IPS DF 6.9 (cell line): ENCODE measurements around the gene DNAJA3.
"Not testable (repeated sequence)": the region's sequence is repeated elsewhere in the genome, so short reads cannot be mapped to it uniquely, and the experiment has no call there.

ENCODE experiments used
- DNase-seq: peaks from one replicate; pipeline ENCODE4 v3.0.0-alpha.2; 2013; ENCODE audit warnings: low read depth, low spot score
- H3K27ac ChIP-seq: one replicate; pipeline ENCODE4 v1.5.1; 2013; ENCODE audit warnings: low read length, control low read depth
- H3K27me3 ChIP-seq: 2 replicates; pipeline ENCODE4 v1.6.1; 2013; ENCODE audit warnings: mild to moderate bottlenecking, low read length; ENCODE audit not compliant: control insufficient read depth, insufficient read depth
- H3K36me3 ChIP-seq: 2 replicates; pipeline ENCODE4 v1.6.1; 2013; ENCODE audit warnings: low read length; ENCODE audit not compliant: control insufficient read depth, insufficient read depth
- H3K4me1 ChIP-seq: 2 replicates; pipeline ENCODE4 v1.6.1; 2013; ENCODE audit warnings: low read length; ENCODE audit not compliant: control insufficient read depth, insufficient read depth
- H3K4me3 ChIP-seq: 2 replicates; pipeline ENCODE4 v1.5.1; 2013; ENCODE audit warnings: mild to moderate bottlenecking, low read length
- H3K9me3 ChIP-seq: 2 replicates; pipeline ENCODE4 v1.6.1; 2013; ENCODE audit warnings: low read length, inconsistent platforms; ENCODE audit not compliant: control insufficient read depth, insufficient read depth
- WGBS: extraction: QIAGEN DNeasy Blood & Tissue Kit; methylation state at CpG from one replicate; pipeline ENCODE4 v1.1.7; 2013; ENCODE audit warnings: mixed read lengths, missing lambda C conversion rate; ENCODE audit not compliant: insufficient read length, insufficient coverage; 5-methylcytosine and 5-hydroxymethylcytosine counted together

DNAJA3 gene

GRCh38 chr16:4388271-4389021, 37.2 kb upstream of the DNAJA3 start:
- DNase-seq, result no peak
- Histone ChIP-seq H3K4me1 (peaks cover 30% of the 10 kb centered on the region), H3K9me3 (no peaks in the 10 kb centered on the region), H3K4me3 (no peak overlapping the region), H3K36me3 (no peaks in the 10 kb centered on the region; the same call in 1 of the 2 replicates), H3K27me3 (no peaks in the 10 kb centered on the region), H3K27ac (no peak overlapping the region)
- no CpG with 5 or more reads among the region's 19 CpGs for WGBS

GRCh38 chr16:4389051-4389955, 36.4 kb upstream of the DNAJA3 start:
- H3K27me3 ChIP-seq, result no peaks in the 10 kb centered on the region
- H3K4me1 ChIP-seq, result peaks cover 30% of the 10 kb centered on the region
- DNase-seq, result no peak
- H3K9me3 ChIP-seq, result no peaks in the 10 kb centered on the region
- H3K27ac ChIP-seq, result no peak overlapping the region
- WGBS, result no CpG with 5 or more reads among the region's 27 CpGs
- no peak overlapping the region for H3K4me3 ChIP-seq
- no peaks in the 10 kb centered on the region; the same call in 1 of the 2 replicates for H3K36me3 ChIP-seq

GRCh38 chr16:4390266-4391260, 35.1 kb upstream of the DNAJA3 start:
- H3K4me3 ChIP-seq, result no peak overlapping the region
- peaks cover 30% of the 10 kb centered on the region for H3K4me1 ChIP-seq
- WGBS, result no CpG with 5 or more reads among the region's 18 CpGs
- no peak for DNase-seq
- no peaks in the 10 kb centered on the region for H3K9me3 ChIP-seq
- H3K27ac ChIP-seq, result no peak overlapping the region
- H3K27me3 ChIP-seq, result no peaks in the 10 kb centered on the region
- H3K36me3 ChIP-seq, result no peaks in the 10 kb centered on the region; the same call in 1 of the 2 replicates

GRCh38 chr16:4391631-4392381, 33.9 kb upstream of the DNAJA3 start:
- no peak for DNase-seq
- WGBS, result no CpG with 5 or more reads among the region's 22 CpGs
- Histone ChIP-seq H3K9me3 (no peaks in the 10 kb centered on the region), H3K36me3 (no peaks in the 10 kb centered on the region), H3K27ac (peak overlapping the region; percentile 84), H3K27me3 (no peaks in the 10 kb centered on the region), H3K4me1 (peaks cover 30% of the 10 kb centered on the region), H3K4me3 (no peak overlapping the region)

DNA sequence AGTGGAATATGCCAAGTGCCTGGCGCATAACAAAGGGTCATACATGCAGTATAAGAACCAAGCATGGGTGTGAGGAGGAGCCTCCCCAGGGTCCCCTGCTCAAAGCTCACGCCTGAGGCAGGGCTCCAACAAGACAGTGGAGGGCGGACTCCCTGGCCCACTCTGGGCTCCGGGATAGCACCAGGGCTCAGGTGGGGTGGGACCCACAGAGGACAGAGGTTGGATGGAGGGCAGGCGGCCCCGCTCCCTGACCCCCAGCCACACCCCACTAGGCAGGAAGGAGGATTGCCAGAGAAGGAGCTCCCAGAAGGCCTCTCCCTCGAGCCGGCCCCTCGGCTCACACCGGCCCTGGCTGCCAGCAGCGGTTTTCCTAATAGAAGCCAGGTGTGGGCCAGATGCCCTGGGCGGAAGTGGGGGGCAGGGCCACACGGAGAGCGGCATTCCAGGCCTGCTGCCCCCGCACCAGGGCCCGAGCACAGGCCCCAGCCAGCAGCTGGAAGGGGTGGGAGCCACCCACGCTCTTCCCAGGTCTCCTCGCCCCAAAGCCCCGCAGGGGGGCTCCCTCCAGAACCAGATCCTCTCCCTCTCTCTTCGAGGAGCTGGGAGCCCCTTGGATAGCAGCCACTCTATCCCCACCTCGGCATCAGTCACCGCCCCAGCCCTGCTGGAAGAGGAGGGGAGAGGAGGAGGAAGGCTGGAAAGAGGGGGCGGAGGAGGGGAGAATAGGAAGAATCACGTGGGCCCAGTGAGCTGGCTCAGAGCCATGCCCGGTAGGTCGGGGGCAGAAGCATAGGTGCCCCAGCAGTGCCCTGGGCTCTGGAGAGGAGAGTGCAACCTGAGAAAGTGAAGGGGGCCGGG, 33.1 kb upstream of the DNAJA3 start:
- peak overlapping the region; percentile 84 for H3K27ac ChIP-seq

DNA sequence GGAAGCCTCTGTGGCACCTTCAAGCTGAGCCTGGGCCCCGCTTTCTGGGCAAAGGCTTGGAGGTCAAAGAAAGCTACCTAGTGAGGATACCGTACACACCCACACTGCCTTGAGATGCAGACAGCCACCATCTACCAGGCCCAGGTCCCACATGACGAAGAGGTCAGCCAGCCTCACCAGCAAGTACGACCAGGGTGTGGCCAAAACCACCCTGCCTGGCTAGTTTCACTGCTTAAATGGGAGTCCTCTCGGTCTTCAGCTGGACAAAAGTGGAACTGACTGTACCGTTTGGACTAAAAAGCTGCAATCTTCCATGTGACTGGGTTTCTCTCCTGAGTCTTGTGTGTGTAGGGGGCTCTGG, 32.4 kb upstream of the DNAJA3 start:
- Histone ChIP-seq H3K36me3 (no peaks in the 10 kb centered on the region), H3K9me3 (no peaks in the 10 kb centered on the region), H3K4me1 (peaks cover 28% of the 10 kb centered on the region), H3K27ac (peak overlapping the region; percentile 25), H3K27me3 (no peaks in the 10 kb centered on the region), H3K4me3 (no peak overlapping the region)
- no peak for DNase-seq
- WGBS, result no CpG with 5 or more reads among the region's 6 CpGs

More for the DNA sequence above, 33.1 kb upstream of the DNAJA3 start:
- Histone ChIP-seq H3K9me3 (no peaks in the 10 kb centered on the region), H3K27me3 (no peaks in the 10 kb centered on the region), H3K36me3 (no peaks in the 10 kb centered on the region), H3K4me1 (peaks cover 30% of the 10 kb centered on the region), H3K4me3 (no peak overlapping the region)
- no peak for DNase-seq
- no CpG with 5 or more reads among the region's 27 CpGs for WGBS

GRCh38 chr16:4393850-4394249, 31.8 kb upstream of the DNAJA3 start:
- DNase-seq, result not testable (repeated sequence)

DNA sequence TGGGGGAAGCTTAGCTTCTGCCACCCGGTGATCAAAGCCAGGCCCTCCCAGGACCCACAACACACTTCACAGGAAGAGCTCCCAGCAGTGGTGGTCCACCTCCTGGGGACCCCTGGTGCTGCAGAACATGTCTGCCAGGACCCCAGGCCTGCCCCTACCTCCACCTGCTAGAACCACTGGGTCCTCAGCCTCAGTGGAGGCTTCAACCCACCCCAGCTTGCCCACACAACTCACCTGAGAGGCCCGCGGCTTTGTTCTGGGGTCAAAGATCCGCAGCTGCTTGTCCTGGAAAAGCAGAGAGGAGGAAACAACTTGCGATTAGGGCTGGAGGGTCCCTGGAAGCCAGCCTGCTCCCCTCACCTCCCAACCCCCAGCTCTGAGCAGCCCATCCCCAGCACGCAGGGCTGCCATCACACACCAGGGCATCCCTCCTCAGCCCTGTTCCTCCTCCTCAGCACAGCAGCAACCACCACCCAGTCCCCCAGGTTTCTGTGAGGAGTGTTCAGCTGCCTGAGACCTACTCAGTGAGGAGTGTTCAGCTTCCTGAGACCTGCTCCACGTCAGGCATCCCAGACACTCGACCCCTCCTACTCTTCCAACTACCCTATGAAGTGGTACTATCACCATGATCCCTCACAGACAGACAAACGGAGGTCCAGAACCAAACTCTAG, 30.5 kb upstream of the DNAJA3 start:
- Histone ChIP-seq H3K4me1 (peaks cover 18% of the 10 kb centered on the region), H3K27ac (no peak overlapping the region), H3K9me3 (no peaks in the 10 kb centered on the region), H3K36me3 (no peaks in the 10 kb centered on the region), H3K4me3 (no peak overlapping the region), H3K27me3 (no peaks in the 10 kb centered on the region)
- no peak for DNase-seq
- no CpG with 5 or more reads among the region's 9 CpGs for WGBS

More at GRCh38 chr16:4393850-4394249, 31.8 kb upstream of the DNAJA3 start:
- H3K36me3 ChIP-seq, H3K4me3 ChIP-seq, H3K27me3 ChIP-seq, H3K9me3 ChIP-seq, H3K27ac ChIP-seq: not testable (repeated sequence)
- WGBS, result no CpG with 5 or more reads among the region's 15 CpGs
- peaks cover 24% of the 10 kb centered on the region for H3K4me1 ChIP-seq
